ENCODE data around the gene RTN4. TPM values are rescaled to one million over a fixed set of nuclear protein-coding genes. Genes with fewer than 3 reads are reported as not detected.
"Not testable (repeated sequence)": the region's sequence is repeated elsewhere in the genome, so short reads cannot be mapped to it uniquely, and the experiment has no call there.

Gene RTN4
- total and polyA plus RNA-seq, 3 donors from 2014 or later: 107 to 183 (median 112) TPM

GRCh38 chr2:55096586-55096985 is 46.3 kb upstream of the RTN4 start:
- TF ChIP-seq POLR2A (IDR thresholded peaks at IDR 0.05) (no peak), CTCF (IDR thresholded peaks at IDR 0.05) (no peak)
- DNase-seq: no peak
- Histone ChIP-seq H3K4me1 (peaks cover 7% of the 10 kb centered on the region), H3K36me3 (ENCODE audit: low read depth, missing control alignments) (no peaks in the 10 kb centered on the region), H3K9me3 (no peaks in the 10 kb centered on the region), H3K27ac (no peak overlapping the region), H3K4me3 (no peak overlapping the region), H3K27me3 (no peaks in the 10 kb centered on the region)
- intact Hi-C loops (cut with DNase I; ENCODE audit: low total_unique reads): no loop called here
- 92 to 95% methylated on average over 3 of the region's 3 CpGs for WGBS, 2 donors

DNA sequence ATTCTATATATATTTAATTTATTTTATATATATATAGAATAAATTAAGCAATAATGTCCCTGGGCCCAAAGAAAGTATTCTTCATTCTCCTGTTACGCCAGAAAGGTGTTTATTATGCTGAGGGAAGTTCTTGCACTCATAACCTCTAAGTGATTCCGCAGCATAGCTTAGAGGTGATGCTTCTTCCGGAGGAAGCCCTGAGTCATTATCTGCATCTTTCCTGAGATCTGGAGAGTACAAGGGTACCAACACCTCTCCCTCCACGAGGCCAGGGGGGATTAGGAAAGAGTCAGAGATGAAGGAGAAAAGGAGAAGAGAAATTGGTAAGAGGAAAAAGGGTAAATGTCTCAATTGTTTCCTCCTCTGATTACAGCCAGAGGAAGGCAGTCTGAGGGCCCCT is 43.1 kb upstream of the RTN4 start:
- 84 to 86% methylated on average over 4 of the region's 4 CpGs for WGBS, 2 donors
- no peak overlapping the region for H3K27ac ChIP-seq
- H3K9me3 ChIP-seq: no peaks in the 10 kb centered on the region
- no peak for TF ChIP-seq POLR2A (IDR thresholded peaks at IDR 0.05)
- no peak for TF ChIP-seq CTCF (IDR thresholded peaks at IDR 0.05)
- no peaks in the 10 kb centered on the region for H3K4me1 ChIP-seq
- H3K36me3 ChIP-seq (ENCODE audit: low read depth, missing control alignments): no peaks in the 10 kb centered on the region
- intact Hi-C loops (cut with DNase I; ENCODE audit: low total_unique reads): no loop called here
- no peak for DNase-seq
- H3K27me3 ChIP-seq: no peaks in the 10 kb centered on the region
- no peak overlapping the region for H3K4me3 ChIP-seq

DNA sequence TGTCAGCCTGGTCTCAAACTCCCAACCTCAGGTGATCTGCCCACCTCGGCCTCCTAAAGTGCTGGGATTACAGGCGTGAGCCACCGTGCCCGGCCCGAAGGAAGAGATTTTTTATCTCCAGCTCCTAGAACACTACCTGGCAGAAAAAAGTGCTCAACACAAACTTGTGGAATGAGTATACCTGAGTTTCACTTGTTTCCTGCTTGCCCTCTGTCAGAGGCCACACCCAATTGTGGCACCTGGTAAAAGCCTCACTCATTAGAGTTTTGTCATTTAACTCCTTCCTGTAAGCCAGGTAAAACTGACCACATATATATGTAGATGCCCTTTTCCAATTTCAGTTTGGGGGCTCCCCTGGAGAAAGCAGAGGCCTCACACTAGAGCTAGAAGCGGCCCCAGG is 42.2 kb upstream of the RTN4 start:
- 88 to 97% methylated on average over 6 of the region's 6 CpGs for WGBS, 2 donors
- Histone ChIP-seq H3K27me3 (no peaks in the 10 kb centered on the region), H3K36me3 (ENCODE audit: low read depth, missing control alignments) (no peaks in the 10 kb centered on the region), H3K4me3 (no peak overlapping the region), H3K27ac (no peak overlapping the region), H3K4me1 (no peaks in the 10 kb centered on the region), H3K9me3 (no peaks in the 10 kb centered on the region)
- intact Hi-C loops (cut with DNase I; ENCODE audit: low total_unique reads): no loop called here
- DNase-seq: no peak
- TF ChIP-seq CTCF (IDR thresholded peaks at IDR 0.05): no peak
- no peak for TF ChIP-seq POLR2A (IDR thresholded peaks at IDR 0.05)

- H3K36me3 ChIP-seq (ENCODE audit: low read depth, missing control alignments); H3K27ac ChIP-seq; H3K27me3 ChIP-seq; intact Hi-C loops (cut with DNase I; ENCODE audit: low total_unique reads); DNase-seq; H3K9me3 ChIP-seq; H3K4me3 ChIP-seq; H3K4me1 ChIP-seq: not testable (repeated sequence)
- WGBS, 2 donors: 85% methylated on average over 4 of the region's 4 CpGs
Observed at GRCh38 chr2:55091681-55092080, 41.4 kb upstream of the RTN4 start.

DNA sequence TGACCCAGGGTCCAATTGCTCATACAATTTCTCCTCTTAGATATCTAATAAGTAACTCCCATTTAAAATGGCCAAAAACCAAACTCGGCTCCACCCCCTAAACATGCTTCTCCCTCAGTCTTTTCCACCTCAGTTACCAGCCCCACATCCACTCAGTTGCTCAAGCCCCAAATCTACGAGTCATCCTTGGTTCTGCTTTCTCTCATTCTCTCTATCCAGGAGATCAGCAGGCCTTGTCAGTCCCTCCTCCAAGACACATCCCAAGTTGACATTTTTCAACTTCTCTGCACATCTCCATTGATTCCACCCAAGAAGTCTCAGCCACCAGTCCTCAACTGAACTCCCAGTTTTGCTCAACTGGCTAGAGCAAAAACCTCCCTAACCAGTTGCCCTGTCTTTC is 40.5 kb upstream of the RTN4 start:
- Histone ChIP-seq H3K4me3 (no peak overlapping the region), H3K27me3 (no peaks in the 10 kb centered on the region), H3K36me3 (ENCODE audit: low read depth, missing control alignments) (no peaks in the 10 kb centered on the region), H3K9me3 (no peaks in the 10 kb centered on the region), H3K27ac (no peak overlapping the region), H3K4me1 (no peaks in the 10 kb centered on the region)
- 84 to 98% methylated on average over 2 of the region's 2 CpGs for WGBS, 2 donors
- TF ChIP-seq CTCF (IDR thresholded peaks at IDR 0.05) (no peak), POLR2A (IDR thresholded peaks at IDR 0.05) (no peak)
- intact Hi-C loops (cut with DNase I; ENCODE audit: low total_unique reads): no loop called here
- no peak for DNase-seq
